ENCODE data around the gene CDC25B. TPM values are rescaled to one million over a fixed set of nuclear protein-coding genes. Genes with fewer than 3 reads are reported as not detected.
A peak's percentile ranks its signal among the peaks of the same experiment; 100 is the strongest.

Gene CDC25B
- total and polyA plus RNA-seq, 8 donors = 9.4 to 56.5 (median 25.1) TPM

- no peak for TF ChIP-seq POLR2AphosphoS5 (IDR thresholded peaks at IDR 0.05)
- no peak for TF ChIP-seq CTCF (IDR thresholded peaks at IDR 0.05)
- TF ChIP-seq POLR2A (IDR thresholded peaks at IDR 0.05) = no peak
- TF ChIP-seq EP300 (IDR thresholded peaks at IDR 0.05) = no peak
- H3K4me3 ChIP-seq = peak overlapping the region; percentile 73 to 88 (median 80)
- H3K9me3 ChIP-seq = no peaks in the 10 kb centered on the region
- peak overlapping the region in 4 of 5 donors; percentile 68 to 95 (median 90) for H3K27ac ChIP-seq
- H3K36me3 ChIP-seq = no peaks in the 10 kb centered on the region
- H3K27me3 ChIP-seq = no peaks in the 10 kb centered on the region
- peaks cover 26 to 64% (median 50%) of the 10 kb centered on the region in 4 donors for H3K4me1 ChIP-seq
- 1 to 3% (median 2%) methylated on average over 10 to 21 of the region's 21 CpGs for WGBS, 5 donors
- intact Hi-C loops (cut with DNase I; ENCODE audit: low total_unique reads) = loop anchor here (10.0 kb wide), 1 partner anchor 92 kb away; no protein-coding TSS in a partner anchor
- peak in 1 of 2 donors; percentile 51 for DNase-seq
These were observed 29.0 kb upstream of the CDC25B start for GRCh38 chr20:3767110-3767426.

- peak; percentile 99 to 100 for DNase-seq
- Histone ChIP-seq H3K27me3 (no peaks in the 10 kb centered on the region), H3K4me1 (peaks cover 26 to 58% (median 50%) of the 10 kb centered on the region in 4 donors), H3K9me3 (no peaks in the 10 kb centered on the region), H3K36me3 (no peaks in the 10 kb centered on the region), H3K27ac (peak within 1 kb of the TSS; percentile 87 to 95 (median 93)), H3K4me3 (peak within 1 kb of the TSS; percentile 73 to 88 (median 80))
- TF ChIP-seq CTCF (IDR thresholded peaks at IDR 0.05) (no peak), POLR2A (IDR thresholded peaks at IDR 0.05) (peak in 1 of 4 donors; percentile 22), EP300 (IDR thresholded peaks at IDR 0.05) (no peak), POLR2AphosphoS5 (IDR thresholded peaks at IDR 0.05) (peak; percentile 72 to 91 (median 72))
- intact Hi-C loops (cut with DNase I; ENCODE audit: low total_unique reads) = loop anchor here (10.0 kb wide), 1 partner anchor 93 kb away; no protein-coding TSS in a partner anchor
- 0 to 1% (median 0%) methylated on average over 29 to 80 of the region's 80 CpGs for WGBS, 5 donors
These were observed 28.4 kb upstream of the CDC25B start, which contains the start of gene ADISSP for GRCh38 chr20:3767427-3768341. Gene ADISSP (minus strand): TSS chr20:3767753. CDS start chr20:3760100, 7,653 bp downstream.

- 1 to 3% (median 2%) methylated on average over 29 to 51 of the region's 51 CpGs for WGBS, 5 donors
- TF ChIP-seq POLR2A (IDR thresholded peaks at IDR 0.05) (no peak), EP300 (IDR thresholded peaks at IDR 0.05) (no peak), POLR2AphosphoS5 (IDR thresholded peaks at IDR 0.05) (peak in 1 of 3 donors; percentile 11), CTCF (IDR thresholded peaks at IDR 0.05) (peak in 2 of 7 experiments; percentile 24 to 27)
- peak overlapping the region; percentile 73 to 88 (median 80) for H3K4me3 ChIP-seq
These were observed 27.6 kb upstream of the CDC25B start for GRCh38 chr20:3768342-3769130.

GRCh38 chr20:3771552-3772058 lies 24.5 kb upstream of the CDC25B start:
- DNase-seq = no peak
- H3K27me3 ChIP-seq = no peaks in the 10 kb centered on the region
- 64 to 77% (median 77%) methylated on average over 7 of the region's 7 CpGs for WGBS, 5 donors
- H3K4me3 ChIP-seq = no peak overlapping the region
- intact Hi-C loops (cut with DNase I; ENCODE audit: low total_unique reads) = no loop called here
- H3K27ac ChIP-seq = no peak overlapping the region
- no peaks in the 10 kb centered on the region for H3K36me3 ChIP-seq
- H3K9me3 ChIP-seq = no peaks in the 10 kb centered on the region
- TF ChIP-seq CTCF (IDR thresholded peaks at IDR 0.05) (no peak), POLR2AphosphoS5 (IDR thresholded peaks at IDR 0.05) (no peak), EP300 (IDR thresholded peaks at IDR 0.05) (no peak), POLR2A (IDR thresholded peaks at IDR 0.05) (no peak)
- H3K4me1 ChIP-seq = peaks cover 15 to 23% (median 20%) of the 10 kb centered on the region in 4 donors

More at GRCh38 chr20:3768342-3769130, 27.6 kb upstream of the CDC25B start:
- peak; percentile 63 to 93 for DNase-seq
- no peaks in the 10 kb centered on the region for H3K27me3 ChIP-seq
- no peaks in the 10 kb centered on the region for H3K36me3 ChIP-seq
- peaks cover 26 to 53% (median 48%) of the 10 kb centered on the region in 4 donors for H3K4me1 ChIP-seq
- intact Hi-C loops (cut with DNase I; ENCODE audit: low total_unique reads) = loop anchor here (10.0 kb wide), 1 partner anchor 94 kb away; no protein-coding TSS in a partner anchor
- H3K27ac ChIP-seq = peak overlapping the region; percentile 87 to 95 (median 93)
- no peaks in the 10 kb centered on the region for H3K9me3 ChIP-seq

All from stomach (tissue), 9 donors.